Posterior cingulate gyrus (tissue), 11 donors: ENCODE measurements around the gene SLC46A2.

Source experiments
- DNase-seq, 10 donors: peaks; one replicate each; pipeline versions ENCODE4 v3.0.0 to v3.0.0-alpha.2; 2020 to 2021; ENCODE audit warnings: mixed read lengths in 3 of 10
- intact Hi-C: fragments of 100-400 bp; cut with DNase I; formaldehyde crosslinking; loops from one replicate; pipeline ENCODE4 v1.15.1; 2023

Gene SLC46A2

GRCh38 chr9:112861155-112861554 lies 29.5 kb downstream of the SLC46A2 start:
- no peak for DNase-seq
- intact Hi-C loops, result no loop called here

DNA sequence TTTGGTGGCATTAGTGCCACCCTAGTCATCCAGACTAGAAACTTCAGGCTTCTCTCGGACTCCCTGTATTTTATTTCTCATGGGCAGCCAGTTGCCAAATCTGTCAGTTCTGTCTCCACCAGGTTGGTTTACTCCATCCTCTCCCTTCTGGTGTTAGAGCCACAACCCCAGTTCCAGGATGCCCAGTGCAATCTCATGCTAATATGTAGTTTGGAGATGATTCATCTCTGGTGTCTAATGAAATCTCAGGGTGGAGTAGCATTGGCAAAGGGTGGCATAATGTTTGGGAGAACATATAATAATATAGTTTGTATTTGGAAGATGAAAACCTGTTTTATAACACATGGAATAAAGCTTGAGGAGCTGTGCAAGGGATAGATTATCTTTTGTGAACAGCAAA lies 30.2 kb downstream of the SLC46A2 start:
- intact Hi-C loops, result no loop called here
- DNase-seq, result no peak

DNA sequence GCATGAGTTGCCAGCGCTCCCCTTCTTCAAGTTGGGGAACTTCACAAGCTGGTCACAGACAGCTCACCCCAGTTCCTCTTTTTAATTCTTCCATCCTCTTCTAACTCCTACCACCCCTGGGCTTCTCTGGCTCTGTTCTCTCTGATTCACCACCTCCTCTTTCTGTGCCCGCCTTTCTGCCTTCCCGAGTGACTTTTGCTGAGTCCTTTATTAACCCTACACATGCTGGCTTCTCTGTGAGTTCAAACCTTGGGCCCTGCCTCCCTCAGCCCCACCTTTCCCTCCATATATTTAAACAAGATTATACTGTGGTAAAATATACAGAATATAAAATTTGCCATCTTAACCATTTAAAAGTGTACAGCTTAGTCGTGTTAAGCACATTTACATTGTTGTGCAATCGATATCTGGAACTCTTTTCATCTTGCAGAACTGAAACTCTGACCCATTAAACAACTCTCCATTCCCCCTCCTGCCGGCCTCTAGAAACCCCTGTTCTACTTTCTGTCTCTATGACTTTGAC lies 32.0 kb downstream of the SLC46A2 start:
- DNase-seq, result no peak
- intact Hi-C loops, result no loop called here

DNA sequence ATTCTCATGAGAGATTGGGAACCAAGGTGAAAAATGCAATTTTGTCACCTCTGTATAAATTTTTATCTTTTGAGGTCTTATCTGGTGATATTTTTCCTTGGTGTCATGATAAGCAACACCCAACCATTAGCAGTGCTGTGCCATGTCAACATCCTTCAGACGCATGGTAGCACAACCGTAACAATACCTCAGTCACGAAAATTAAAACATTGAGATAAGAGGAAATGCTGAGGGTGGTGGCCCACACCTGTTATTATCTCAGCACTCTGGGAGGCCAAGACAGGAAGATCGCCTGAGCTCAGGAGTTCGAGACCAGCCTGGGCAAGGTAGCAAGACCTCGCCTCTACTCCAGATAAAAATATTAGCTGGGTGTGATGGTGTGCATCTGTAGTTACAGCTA lies 32.7 kb downstream of the SLC46A2 start:
- no peak for DNase-seq
- intact Hi-C loops, result no loop called here

DNA sequence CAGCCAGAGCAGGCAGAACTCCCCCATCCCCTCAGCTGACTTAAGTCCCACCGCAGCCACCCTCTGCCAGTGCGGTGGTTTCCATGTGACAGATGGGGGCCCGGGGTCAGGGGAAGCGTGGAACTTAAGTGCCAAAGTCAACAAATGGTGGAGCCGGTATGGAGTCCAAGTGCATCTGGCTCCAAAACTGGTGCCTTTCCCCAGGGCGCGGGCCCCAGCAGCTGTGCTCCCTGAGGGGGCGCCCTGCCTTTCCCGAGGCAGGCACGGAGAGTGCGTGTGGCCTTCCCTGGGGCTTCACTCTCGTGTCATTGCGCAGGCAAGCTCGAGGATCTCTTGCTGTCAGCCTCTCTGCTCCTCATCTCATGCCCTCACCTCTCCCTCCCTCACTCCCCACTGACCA lies 33.8 kb downstream of the SLC46A2 start:
- intact Hi-C loops, result no loop called here
- no peak for DNase-seq

GRCh38 chr9:112856200-112856599 lies 34.5 kb downstream of the SLC46A2 start:
- DNase-seq, result no peak
- intact Hi-C loops, result no loop called here

DNA sequence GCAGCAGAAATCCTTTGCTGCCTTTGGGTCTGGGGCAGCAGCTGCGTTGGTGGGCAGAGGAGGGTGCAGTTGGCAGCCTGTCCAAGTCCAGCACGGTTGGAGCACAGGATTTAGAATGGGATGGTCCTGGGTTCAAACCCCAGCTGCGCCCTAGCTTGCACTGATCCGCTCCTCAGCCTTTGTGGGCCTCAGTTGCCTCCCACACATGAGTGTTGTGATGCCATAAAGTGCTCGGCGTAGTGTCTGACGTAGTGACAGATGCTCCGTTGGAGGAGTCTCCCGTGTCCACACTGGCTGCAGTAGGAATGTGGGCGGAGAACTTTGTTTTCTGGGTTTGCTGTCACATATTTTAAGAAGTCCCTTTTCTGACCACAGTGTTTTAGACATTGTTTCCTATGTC lies 36.0 kb downstream of the SLC46A2 start:
- peak in 5 of 10 donors; percentile 23 to 85 (median 77) for DNase-seq
- intact Hi-C loops, result no loop called here

DNA sequence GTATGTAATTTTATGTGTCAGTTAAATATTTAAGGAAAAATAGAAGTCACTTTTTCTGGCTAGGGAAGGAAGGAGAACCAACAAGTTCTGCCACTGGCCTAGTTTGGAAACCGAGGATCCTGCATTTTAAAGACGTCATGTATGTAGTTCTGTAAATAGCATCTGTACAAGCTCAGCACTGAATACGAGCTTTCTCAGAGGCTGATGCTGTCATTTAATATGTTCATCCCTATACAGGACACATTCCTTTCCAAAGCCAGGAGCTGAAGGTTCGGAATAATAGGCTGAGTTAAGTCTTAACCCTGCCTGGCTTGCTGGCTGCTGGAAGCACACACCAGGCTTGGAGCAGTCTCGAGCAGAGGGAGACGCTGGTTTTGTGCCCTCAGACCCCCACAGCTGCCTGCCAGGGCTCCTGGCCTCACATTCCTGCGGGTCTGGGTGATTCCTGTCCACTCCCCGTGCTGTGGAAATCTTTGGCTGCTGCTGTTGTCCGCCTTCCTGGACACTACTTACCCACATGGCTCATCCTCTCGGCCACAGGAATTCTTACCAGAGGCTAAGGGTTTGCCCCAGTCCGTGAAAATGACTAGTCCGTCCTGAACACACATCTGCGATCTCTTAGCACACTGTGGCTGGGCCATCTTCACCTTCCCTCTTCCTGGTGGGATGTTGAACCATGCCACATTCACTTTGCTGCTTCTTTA lies 36.6 kb downstream of the SLC46A2 start:
- DNase-seq, result no peak
- intact Hi-C loops, result no loop called here

GRCh38 chr9:112852741-112853504 lies 37.8 kb downstream of the SLC46A2 start:
- peak; percentile 45 to 97 (median 66) for DNase-seq
- intact Hi-C loops, result no loop called here

DNA sequence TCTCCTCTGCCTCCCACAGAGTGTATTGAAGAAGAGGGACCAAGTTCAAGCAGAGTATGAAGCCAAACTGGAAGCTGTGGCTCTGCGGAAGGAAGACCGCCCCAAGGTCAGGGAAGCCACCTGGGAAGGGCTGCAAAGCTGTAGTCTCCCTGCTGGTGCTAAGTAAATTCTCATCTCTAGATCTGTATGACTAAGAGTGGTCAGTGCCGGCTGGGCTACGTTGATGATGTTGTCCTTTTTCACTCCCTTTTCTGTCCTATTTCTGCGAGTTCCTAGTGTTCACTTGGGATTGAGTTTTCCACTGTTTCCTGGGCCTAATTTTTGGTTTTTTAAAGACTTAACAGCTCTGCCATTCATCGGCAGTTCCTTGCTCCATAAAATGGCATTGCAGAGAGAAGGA lies 39.8 kb downstream of the SLC46A2 start:
- no peak for DNase-seq
- intact Hi-C loops, result no loop called here

DNA sequence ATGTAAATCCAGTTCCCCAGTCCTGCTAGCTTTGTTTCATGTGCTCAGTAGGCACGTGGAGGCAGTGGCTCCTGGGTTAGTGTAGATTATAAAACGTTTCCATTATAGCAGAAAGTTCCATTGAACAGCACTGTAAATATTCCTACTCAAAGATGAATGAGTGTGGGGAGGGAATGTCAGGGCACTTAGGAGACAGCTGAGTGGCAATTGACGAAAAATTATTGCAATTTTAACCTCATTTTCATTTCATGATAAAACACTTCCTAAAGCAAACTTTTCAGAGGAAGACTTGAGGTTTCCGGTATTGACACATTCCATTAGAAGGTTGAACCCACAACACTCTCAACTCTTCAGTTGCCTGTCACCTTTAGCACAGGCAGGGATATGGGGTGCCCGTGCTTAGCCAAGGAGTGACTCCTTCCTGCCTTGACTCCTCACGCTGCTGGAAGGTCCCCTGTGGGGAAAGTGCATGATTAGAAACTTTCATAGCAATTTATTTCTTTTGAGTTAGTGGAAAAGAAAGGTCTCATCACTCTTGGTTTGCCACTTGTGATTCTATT lies 41.2 kb downstream of the SLC46A2 start:
- DNase-seq, result no peak

DNA sequence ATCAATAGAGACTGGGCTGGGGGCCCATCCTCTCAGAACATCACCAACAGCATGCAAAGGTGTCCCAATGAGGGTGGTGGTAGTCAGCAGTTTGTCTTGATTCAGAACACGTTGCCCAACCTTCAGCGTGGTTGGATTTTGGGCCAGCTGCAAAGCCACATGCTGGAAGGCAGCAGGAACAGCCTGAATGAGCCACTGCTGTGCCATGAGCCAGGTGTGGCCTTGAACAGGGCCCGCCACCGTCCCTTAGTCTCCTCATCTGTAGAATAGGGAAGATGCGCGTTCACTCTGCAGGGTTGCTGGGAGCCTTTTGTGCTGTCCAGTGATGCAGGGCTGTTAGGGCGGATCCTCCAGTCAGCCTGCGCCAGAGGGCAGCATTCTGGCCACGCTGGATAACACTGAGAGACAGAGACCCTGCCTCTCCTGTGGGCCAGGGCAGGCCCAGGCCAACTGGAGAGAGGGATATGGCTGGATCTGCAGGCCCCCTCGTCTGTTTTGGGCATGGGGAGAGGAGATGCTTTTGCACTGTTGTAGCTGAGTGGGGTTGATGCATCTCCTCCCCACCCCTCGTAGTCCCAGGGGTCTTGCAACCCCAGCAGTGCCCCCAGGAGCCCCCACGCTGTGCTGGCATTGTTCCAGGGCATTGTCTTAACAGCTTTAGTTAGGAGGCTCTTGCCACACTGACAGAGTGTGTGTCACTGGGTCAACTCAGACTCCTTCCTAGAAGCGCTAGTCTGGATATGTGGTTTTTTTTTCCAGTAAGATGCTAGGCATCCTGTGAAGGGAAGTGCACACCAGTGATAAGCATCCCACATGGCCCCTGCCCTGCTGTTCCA lies 42.1 kb downstream of the SLC46A2 start:
- intact Hi-C loops, result no loop called here
- no peak for DNase-seq

More for the DNA sequence above, 41.2 kb downstream of the SLC46A2 start:
- intact Hi-C loops, result no loop called here

GRCh38 chr9:112846528-112847488 lies 43.9 kb downstream of the SLC46A2 start:
- DNase-seq, result peak in 6 of 10 donors; percentile 27 to 89 (median 74)
- intact Hi-C loops, result no loop called here

GRCh38 chr9:112844771-112845542 lies 45.7 kb downstream of the SLC46A2 start:
- DNase-seq, result peak; percentile 51 to 96 (median 79)
- intact Hi-C loops, result loop anchor here (2.0 kb wide), 1 partner anchor 94 kb away; the partner anchor contains the start of gene SNX30

GRCh38 chr9:112842555-112842954 lies 48.1 kb downstream of the SLC46A2 start:
- no peak for DNase-seq
- intact Hi-C loops, result no loop called here

GRCh38 chr9:112841261-112841660 lies 49.4 kb downstream of the SLC46A2 start:
- intact Hi-C loops, result no loop called here
- no peak for DNase-seq

DNA sequence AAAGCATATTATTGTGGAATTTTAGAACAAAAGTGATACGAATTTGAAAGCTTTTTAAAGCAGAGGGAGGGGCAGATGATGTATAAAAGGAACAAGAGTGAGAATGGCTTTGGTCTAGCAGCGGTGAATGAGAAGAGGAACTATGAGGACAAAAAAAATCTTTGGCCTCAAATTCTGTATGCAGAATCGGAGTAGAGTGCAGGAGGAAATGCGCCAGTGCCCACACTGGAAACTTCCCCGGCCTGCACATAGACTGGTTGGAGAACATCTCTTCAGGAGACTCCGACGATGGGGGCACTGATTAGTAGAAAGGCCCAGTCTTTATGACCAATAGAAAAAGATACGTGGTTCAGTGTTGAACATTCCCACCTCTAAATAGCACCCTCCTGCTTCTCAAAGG lies 51.3 kb downstream of the SLC46A2 start:
- no peak for DNase-seq
- intact Hi-C loops, result no loop called here

DNA sequence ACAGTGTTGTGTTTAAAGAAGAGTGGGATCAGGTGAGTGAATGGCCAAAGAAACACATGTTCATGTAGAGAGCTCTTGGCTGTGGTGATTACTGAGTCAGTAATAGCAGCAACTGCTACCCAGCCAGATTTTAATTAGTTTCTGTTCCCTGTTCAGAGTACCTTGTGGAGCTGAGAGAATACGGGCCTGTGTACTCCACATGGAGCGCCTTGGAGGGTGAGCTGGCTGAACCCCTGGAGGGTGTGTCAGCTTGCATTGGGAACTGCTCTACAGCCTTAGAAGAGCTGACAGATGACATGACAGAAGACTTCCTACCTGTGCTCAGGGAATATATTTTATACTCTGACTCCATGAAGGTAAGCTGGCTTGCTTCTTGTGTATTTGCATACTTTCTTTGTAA lies 52.3 kb downstream of the SLC46A2 start:
- DNase-seq, result no peak
- intact Hi-C loops, result no loop called here

- no peak for DNase-seq
- intact Hi-C loops, result no loop called here
These were observed 54.3 kb downstream of the SLC46A2 start for GRCh38 chr9:112836394-112836793.
